Ishikawa (cell line): ENCODE results near the gene LBX2.

ENCODE experiments used
- CEBPB ChIP-seq: IDR thresholded peaks from 2 replicates; pipeline ENCODE4 v1.6.1; 2012
- CREB1 ChIP-seq: IDR thresholded peaks from 2 replicates; pipeline ENCODE4 v1.6.1; 2012; ENCODE audit warnings: low read depth
- EGR1 ChIP-seq: IDR thresholded peaks from 2 replicates; pipeline ENCODE4 v1.6.1; 2012
- EP300 ChIP-seq: IDR thresholded peaks from 2 replicates; pipeline ENCODE4 v1.6.1; 2012; ENCODE audit warnings: borderline replicate concordance
- FOXM1 ChIP-seq: IDR thresholded peaks from 2 replicates; pipeline ENCODE4 v1.6.1; 2012; ENCODE audit warnings: low read depth, borderline replicate concordance
- MAX ChIP-seq: IDR thresholded peaks from 2 replicates; pipeline ENCODE4 v1.6.1; 2012
- NFIC ChIP-seq: IDR thresholded peaks from 2 replicates; pipeline ENCODE4 v1.6.1; 2012
- RAD21 ChIP-seq: IDR thresholded peaks from 2 replicates; pipeline ENCODE4 v1.6.1; 2012; ENCODE audit warnings: low read depth
- REST ChIP-seq: IDR thresholded peaks from 2 replicates; pipeline ENCODE4 v1.6.1; 2012; ENCODE audit warnings: low read depth, mild to moderate bottlenecking
- TAF1 ChIP-seq: IDR thresholded peaks from 2 replicates; pipeline ENCODE4 v1.6.1; 2012; ENCODE audit warnings: low read depth, mild to moderate bottlenecking
- TCF12 ChIP-seq: IDR thresholded peaks from 2 replicates; pipeline ENCODE4 v1.6.1; 2012; ENCODE audit warnings: low read depth
- TEAD4 ChIP-seq: IDR thresholded peaks from 2 replicates; pipeline ENCODE4 v1.6.1; 2012
- USF1 ChIP-seq: IDR thresholded peaks from 2 replicates; pipeline ENCODE4 v1.6.1; 2012
- YY1 ChIP-seq: IDR thresholded peaks from 2 replicates; pipeline ENCODE4 v1.6.1; 2012; ENCODE audit warnings: low read depth
- ZBTB7A ChIP-seq: IDR thresholded peaks from 2 replicates; pipeline ENCODE4 v1.6.1; 2012; ENCODE audit warnings: low read depth

The LBX2 gene

GRCh38 chr2:74461187-74462053, 38.0 kb downstream of the LBX2 start:
- TF ChIP-seq CREB1 (no peak), YY1 (no peak), EP300 (no peak), FOXM1 (no peak), CEBPB (no peak), REST (no peak), EGR1 (no peak), MAX (no peak), RAD21 (no peak), USF1 (no peak), TEAD4 (no peak), NFIC (no peak), TAF1 (no peak), TCF12 (no peak), ZBTB7A (no peak)

GRCh38 chr2:74458938-74459363, 40.5 kb downstream of the LBX2 start:
- TF ChIP-seq EGR1 (no peak), REST (no peak), USF1 (no peak), TAF1 (no peak), ZBTB7A (no peak), CEBPB (no peak), TEAD4 (no peak), CREB1 (no peak), NFIC (no peak), TCF12 (no peak), FOXM1 (no peak), EP300 (no peak), YY1 (no peak), RAD21 (no peak), MAX (no peak)

GRCh38 chr2:74458132-74458937, 41.1 kb downstream of the LBX2 start, which contains the start of gene WBP1:
Gene WBP1, plus strand, starts transcription at chr2:74458438. Its CDS starts 165 bp downstream, at chr2:74458603.
- no peak; the same call in 1 of the 2 replicates for TF ChIP-seq FOXM1
- TF ChIP-seq RAD21 = no peak
- TF ChIP-seq EGR1 = no peak
- TF ChIP-seq TCF12 = no peak
- no peak for TF ChIP-seq NFIC
- peak; percentile 87 for TF ChIP-seq YY1

GRCh38 chr2:74457549-74458131, 41.8 kb downstream of the LBX2 start:
- TF ChIP-seq FOXM1 = peak; percentile 77; the same call in 1 of the 2 replicates
- TF ChIP-seq EGR1 = 0 out of 2 replicates have a peak, but pooled peaks have one; percentile 27
- TF ChIP-seq REST = no peak
- TF ChIP-seq CREB1 = peak; percentile 64; the same call in 1 of the 2 replicates
- TF ChIP-seq USF1 = no peak
- TF ChIP-seq MAX = peak; percentile 26; the same call in 1 of the 2 replicates
- no peak for TF ChIP-seq RAD21
- TF ChIP-seq NFIC = no peak
- peak; percentile 6; the same call in 1 of the 2 replicates for TF ChIP-seq TEAD4
- no peak for TF ChIP-seq CEBPB
- peak; percentile 95 for TF ChIP-seq ZBTB7A
- peak; percentile 62; the same call in 1 of the 2 replicates for TF ChIP-seq TCF12
- peak; percentile 57; the same call in 1 of the 2 replicates for TF ChIP-seq TAF1
- peak; percentile 4; the same call in 1 of the 2 replicates for TF ChIP-seq EP300
- TF ChIP-seq YY1 = peak; percentile 58; the same call in 1 of the 2 replicates
